Cerebellar nuclear complex (tissue), 1 donor: ENCODE measurements around the gene ZNF598.

Experiments
- DNase-seq, 2 experiments: peaks; one replicate each; lab custom pipeline; 2025; lab: John Stamatoyannopoulos, UW

Gene ZNF598

DNA sequence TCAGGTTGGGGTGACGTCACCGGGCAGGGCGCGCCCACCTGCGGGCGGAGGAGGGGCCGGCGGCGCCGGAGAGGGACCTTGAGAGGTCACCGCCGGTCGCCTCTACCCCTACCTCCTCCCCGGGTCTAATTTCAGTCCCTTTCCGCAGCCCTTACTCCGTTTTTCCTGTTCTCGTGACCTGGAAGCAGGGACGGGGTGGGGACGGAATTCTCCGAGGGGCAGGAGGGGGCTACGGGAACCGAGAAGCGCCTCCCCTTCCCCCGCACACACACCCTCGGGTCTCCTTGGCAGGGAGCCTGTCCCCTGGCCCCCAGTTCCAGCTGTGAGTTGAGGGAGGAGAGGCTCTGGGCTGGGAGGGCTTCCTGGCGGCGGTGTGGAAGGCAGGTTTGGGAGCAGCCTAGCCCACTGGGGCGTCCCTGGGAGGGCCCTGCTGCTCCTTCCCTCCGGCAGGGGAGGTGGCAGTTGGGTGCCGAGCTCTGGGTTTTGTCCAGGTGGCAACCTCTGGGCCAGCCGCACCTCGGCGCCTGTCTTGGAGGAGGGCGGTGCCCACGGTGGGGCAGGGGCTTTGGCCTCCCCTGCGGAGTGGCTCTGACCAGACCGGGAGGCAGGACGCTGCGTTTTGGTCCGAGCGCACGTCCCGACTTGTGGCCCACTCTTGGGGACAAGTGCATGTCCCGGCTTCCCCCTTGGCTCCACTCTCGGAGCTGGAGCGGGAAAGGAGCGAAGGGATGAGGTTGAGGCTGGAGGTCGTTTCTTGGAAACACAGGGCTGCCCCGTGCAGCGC, 19.1 kb downstream of the ZNF598 start:
- DNase-seq, result no peak

DNA sequence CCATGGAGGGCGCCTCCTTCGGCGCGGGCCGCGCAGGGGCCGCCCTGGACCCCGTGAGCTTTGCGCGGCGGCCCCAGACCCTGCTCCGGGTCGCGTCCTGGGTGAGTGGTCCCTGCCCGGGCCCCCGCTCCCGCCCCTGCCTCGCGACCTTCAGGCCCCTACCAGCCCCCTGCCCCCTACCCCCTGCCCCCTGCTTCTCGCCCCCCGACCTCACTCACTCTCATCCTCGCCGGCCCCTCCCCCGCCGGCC, 19.6 kb downstream of the ZNF598 start:
- DNase-seq, result no peak

DNA sequence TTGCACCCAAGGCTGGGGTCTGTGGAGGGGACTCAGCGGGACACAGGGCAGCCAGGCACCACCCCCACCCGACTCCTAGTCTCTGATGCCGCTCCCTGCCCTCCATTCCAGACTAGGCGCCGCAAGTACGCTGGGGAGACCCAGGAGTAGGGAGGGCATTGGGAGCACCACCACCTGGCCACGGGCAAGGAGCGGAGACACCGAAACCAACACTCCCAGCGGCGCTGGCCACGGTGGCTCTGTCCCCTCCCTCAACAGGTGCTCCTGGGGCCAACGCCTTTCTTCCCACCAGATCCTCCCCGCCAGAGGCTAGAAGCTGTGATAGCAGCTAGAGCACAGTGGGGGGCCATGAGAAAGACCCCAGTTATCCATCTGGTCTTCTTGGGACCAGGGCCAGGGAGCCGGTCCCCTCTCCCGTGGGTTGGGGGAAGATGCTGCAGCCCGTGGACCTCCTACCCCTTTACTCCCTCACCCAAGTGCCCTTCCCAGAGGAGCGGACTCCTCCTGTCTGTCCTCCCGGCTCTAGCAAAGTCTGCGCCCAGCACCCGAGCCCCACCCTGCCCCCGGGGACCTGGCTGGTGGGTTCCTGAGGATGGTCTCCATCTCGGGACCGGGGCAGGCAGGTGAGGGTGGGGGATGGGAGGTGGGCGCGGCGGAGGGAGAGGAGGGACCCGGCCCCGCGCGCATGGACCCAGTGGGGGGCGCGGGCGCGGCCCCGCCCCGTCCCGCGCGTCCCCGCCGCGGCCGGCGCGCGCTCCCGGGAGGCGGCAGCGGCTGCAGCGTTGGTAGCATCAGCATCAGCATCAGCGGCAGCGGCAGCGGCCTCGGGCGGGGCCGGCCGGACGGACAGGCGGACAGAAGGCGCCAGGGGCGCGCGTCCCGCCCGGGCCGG, 20.2 kb downstream of the ZNF598 start, which contains the start of gene SYNGR3:
TSS of gene SYNGR3 (plus strand) at position 762 of the 892 bp plus-strand sequence. CDS start 133 bp downstream, outside the sequence.
- DNase-seq, result no peak

DNA sequence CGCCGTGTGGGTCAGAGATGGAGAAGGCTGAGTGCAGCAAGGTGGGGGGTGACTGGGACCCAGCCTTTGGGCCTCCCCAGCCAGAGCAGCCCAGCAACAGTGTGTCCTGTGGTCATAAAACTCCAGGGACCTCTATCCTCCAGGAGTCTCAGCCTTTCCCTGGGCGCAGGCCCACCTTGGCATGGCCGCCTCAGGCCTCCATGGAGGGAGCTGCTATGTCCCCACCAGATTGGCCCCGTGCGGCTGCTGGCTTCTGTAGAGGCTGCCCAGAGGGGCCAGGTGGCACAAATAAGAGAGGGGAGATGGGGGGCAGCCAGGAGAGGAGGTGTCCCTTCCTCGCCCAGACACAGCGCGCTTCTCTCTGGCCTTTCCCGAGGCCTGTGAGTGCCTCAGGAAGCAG, 22.4 kb downstream of the ZNF598 start:
- no peak for DNase-seq

DNA sequence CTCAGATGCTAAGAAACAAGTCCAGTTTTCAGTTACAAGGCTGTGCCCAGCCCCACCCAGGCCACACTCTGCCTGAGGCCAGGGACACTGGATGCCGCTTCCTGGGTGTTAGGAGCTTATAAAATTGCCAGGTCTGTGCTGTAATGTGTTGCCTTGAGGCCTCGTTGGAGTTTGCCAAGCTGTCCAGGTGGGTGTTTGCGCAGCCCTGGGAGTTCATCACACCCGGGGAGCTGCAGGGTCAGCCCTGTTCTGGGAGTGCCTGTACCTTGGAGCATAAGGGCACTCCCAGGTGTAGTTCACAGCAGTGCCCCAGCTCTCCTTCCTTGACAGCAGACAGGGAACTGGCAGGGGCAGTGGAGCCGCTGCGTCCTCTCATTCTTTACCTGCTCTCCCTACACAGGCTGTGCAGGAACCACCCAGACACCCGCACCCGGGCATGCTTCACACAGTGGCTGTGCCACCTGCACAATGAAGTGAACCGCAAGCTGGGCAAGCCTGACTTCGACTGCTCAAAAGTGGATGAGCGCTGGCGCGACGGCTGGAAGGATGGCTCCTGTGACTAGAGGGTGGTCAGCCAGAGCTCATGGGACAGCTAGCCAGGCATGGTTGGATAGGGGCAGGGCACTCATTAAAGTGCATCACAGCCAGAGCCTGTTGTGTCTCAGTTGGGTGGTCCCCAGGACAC, 24.0 kb downstream of the ZNF598 start:
- no peak for DNase-seq

DNA sequence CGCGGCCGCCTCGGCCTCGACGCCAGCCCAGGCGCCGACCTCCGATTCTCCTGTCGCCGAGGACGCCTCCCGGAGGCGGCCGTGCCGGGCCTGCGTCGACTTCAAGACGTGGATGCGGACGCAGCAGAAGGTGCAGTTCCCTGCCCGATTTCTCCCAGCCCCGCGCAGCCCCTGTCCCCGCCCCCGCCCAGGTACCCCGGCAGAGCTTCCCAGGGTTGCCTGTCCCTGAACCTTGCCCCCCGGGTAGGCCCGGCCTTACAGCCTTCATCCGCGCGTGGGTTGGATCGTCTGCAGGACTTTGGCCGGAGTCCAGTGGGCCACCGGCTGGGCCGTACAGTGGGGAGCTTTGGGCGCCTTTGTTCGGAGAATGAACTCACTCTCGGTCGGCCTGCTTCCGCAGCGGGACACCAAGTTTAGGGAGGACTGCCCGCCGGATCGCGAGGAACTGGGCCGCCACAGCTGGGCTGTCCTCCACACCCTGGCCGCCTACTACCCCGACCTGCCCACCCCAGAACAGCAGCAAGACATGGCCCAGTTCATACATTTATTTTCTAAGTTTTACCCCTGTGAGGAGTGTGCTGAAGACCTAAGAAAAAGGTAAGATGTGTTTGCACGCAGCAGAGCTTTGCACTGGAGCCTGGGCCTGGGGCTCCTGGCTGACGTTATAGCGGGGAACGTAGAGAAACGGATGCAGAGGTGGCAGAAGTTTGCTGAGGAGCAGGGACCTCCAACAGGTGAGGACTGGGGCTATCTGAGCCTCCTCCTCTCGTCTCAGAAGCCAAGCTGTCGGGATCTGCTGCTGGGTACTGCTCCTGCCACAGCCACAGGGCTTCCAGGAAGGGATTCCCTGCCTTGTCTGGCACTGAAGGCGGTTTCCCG, 25.0 kb downstream of the ZNF598 start:
- DNase-seq, result no peak

DNA sequence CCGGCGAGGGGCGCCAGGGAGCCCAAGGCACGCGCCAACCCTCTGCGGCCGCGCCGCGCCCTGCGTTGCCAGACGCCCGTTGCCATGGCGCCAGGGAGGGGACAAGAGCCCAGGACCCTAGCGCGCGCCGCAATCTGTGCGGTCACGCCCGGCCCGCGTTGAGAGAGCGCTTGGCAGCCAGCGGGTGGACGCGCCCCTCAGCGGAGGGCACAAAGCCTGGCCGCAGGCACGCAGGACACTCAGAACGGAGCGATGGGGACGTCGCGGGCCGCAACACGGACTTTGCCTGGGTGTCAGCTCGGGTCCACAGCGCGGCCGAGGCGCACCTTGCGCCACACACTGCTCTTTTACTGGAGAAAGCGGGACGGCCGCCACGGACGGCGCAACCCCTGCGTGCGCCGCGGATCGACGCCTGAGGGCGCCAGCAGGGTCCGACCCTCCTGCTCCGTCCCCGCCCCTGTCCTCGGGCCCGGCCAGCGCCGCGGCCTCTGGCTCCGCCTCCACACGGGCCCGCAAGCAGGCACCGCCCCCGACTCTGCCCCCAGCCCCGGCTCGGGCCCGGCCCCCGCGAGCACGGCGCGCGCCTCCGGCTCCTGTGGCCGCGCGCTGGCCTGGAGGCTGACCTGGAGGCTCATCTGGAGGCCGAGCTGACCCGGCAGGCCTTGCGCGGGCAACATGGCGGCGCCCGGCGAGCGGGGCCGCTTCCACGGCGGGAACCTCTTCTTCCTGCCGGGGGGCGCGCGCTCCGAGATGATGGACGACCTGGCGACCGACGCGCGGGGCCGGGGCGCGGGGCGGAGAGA, 25.9 kb downstream of the ZNF598 start, which contains the start of gene GFER:
TSS of gene GFER (plus strand) at position 650 of the 803 bp plus-strand sequence. CDS start at position 676, 26 bp downstream.
- peak in 1 of 2 experiments; percentile 34 for DNase-seq

DNA sequence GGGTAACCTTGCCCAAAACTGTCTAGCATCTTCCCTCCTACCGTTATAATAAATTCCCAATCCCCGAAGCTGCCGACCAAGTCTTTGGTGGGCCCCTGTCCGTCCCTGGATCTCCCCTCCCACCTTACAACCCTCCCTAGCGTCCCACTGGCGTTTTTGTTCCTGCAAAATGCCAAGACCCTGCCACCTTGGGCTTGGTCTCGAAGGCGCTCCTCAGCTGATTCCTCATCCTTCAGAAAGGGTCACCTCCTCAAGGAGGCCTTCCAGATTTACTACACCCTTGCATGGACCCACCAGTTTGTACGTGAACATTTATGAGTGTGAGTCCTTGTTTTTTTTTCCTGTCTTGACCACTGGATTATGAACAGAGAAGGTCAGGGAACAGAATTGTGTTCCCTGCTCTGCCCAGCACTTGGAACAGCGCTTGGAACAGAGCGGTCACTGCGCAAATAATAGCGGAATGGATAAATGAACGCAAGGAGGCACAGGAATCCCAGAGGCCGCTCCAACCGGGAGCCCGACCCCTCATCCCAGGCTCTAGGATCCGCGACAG, 26.6 kb downstream of the ZNF598 start:
- DNase-seq, result no peak

DNA sequence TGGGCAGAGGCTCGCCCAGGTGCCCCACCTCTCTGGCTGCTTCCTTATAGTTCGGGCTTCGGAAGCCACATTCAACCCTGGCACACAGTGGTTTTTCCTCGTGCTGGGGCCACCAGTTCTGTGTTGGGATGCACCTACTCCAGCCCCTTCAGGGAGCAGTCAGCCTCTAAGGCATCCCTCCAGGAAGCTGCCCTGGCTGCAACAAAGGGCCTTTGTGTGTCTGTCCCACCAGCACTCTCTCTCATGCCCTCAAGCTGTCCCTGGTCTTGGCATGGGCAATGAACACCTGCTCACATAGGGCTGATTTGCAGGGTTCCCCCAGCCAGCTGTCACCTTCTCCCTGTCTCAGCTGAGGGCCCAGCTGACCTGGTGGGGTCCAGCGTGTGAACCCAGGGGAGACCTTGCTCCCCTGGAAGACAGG, 27.6 kb downstream of the ZNF598 start:
- DNase-seq, result no peak

DNA sequence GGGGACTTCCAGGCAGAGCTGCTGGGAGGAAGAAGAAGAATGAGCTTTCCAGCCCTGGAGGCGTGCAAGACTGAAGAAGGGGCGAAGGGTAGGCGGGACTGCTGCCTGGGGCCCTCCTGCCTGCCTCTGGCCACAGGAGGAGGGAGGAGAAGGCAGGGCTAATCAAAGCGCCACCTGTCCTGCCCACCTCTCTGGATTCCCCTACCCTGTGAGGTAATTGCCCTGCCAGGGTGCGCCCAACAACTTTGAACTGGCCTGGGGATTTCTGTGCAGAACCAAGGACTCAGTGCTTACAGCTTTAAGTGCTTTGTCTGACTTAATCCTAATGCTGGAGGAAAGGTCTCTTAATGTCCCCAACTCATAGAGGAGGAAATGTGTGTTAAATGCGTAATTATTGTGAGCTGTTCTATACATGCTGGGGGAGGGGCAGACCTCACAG, 28.2 kb downstream of the ZNF598 start, which contains the start of gene NOXO1:
TSS of gene NOXO1 (minus strand) at position 72 of the 439 bp plus-strand sequence. CDS start 290 bp downstream, outside the sequence.
- no peak for DNase-seq

DNA sequence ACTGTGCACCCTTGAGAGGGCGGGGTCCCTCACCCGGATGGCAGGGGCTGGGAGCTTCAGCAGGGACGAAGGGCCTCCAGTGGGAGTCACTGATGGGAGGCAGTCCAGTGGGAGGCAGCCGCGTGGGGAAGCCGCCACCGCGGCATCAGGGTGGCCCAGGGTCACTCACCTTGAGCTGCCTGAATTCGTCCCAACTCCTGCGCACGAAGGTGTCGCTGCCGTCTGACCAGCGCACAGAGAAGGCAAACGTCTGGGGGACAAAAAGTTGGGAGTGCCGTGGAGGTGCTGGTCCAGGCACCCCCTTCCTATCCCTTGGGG, 28.9 kb downstream of the ZNF598 start:
- DNase-seq, result no peak

DNA sequence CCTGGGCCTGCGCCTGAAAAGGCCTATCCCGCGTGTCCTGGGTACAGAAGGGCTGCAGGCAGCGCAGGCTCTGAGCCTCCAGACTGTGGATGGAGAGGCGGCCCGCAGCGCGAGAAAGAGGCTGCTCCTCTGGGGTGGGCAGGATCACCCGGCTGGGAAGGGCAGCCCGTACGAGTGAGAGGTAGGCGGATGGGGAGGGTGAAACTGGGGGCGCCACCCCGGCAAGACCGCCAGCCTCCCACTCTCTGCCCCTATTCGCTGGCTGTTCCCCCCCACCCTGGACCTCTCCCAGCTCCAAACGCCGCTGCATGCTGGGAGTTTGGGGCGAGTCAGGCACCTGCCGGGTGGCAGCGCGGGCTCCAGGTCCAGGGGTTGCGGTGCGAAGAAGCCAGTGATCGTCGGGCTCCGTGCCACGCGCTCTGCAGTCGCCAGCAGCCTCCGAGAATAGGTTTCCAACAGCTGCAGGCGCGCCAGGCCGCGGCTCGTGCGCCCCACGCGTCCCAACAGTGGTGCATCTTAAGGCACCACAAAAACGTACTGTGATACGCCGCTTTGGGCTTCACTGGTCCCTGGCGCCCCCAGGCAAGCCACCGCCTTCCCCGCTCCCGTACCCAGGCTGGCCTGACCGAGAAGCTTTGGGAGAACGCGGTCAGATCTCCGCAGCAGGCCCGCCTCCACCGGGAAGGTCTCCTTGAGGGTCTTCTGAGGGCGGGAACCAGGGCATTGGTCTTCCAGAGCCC, 29.4 kb downstream of the ZNF598 start:
- DNase-seq, result no peak

DNA sequence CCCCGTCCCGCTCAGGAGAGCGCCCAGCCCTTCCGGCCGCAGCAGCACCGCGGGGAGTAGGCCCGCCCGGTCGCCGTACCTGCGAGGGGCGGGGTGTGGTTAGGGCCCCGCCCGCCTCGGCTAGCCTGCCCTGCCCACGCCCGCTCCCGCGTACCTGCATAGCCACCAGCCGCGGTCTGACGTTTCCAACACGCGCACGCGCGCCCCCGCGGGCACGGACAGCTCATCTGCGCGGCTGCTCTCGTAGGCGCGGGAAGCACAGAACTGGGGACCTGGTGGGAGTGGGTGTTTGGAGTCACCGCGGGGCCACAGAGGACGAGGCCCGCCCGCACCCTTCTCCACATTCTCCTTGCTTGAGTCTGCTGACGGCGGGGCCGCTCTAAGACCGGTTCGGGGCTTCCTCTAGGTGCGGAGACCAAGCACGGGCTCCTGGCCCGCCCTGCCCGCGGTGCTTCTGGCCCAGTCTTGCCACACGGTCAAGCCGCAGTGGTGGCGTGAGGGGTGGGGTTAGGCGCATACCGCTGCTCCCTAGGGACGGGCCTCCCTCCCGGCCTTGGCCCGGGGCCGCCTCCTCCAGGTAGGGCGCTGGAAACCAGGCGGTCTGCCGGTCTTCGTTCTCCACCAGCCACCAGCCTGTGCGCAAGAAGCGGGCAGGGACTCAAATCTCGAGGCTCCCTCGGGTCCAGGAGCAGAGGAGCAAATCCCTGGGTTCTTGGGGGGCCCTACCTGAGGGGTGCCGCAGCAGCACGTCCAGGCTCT, 30.2 kb downstream of the ZNF598 start:
- no peak for DNase-seq

DNA sequence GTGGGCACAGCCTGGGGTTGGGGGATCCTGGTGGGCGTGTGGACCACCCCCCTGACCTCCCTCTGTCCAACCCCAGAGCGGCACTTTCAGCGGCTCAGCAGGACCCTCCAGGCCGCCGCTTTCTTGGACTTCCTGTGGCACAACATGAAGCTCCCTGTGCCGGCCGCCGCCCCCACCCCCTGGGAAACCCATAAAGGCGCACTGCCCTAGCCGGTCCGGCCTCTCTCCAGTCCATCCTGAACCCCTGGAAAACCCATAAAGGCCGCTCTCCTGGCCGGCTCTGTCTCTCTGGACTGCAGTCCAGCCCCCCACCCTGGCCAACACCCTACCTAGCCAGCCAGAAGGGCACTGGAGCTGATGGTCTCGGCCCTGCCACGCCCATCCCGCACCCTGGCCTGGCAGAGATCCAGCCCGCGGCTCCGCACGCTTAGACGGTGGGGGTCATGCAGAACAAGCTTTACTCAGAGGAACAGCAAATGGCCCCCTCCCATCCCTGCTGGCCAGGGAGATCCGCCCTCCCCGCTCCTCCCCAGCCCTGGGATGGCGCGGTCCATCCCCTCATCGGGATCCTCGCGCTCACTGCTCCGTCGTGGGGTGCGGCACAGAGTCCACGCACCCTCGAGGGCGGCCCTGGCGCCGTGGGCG, 31.0 kb downstream of the ZNF598 start:
- no peak for DNase-seq

DNA sequence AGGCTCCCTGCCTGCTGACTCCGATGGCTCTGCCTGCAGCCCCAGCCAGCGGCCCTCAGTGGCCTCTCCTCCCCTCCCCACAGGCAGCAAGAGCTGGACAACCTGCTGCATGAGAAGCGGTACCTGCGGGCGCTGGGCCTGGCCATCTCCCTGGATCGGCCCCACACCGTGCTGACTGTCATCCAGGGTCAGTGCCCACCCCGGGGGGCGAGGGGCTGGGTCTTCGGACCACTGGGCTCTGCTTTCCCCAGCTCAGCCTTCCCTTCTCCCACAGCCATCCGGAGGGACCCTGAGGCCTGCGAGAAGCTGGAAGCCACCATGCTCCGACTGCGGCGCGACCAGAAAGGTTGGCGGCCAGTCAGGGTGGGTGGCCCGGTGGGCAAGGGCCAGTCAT, 31.7 kb downstream of the ZNF598 start:
- no peak for DNase-seq

DNA sequence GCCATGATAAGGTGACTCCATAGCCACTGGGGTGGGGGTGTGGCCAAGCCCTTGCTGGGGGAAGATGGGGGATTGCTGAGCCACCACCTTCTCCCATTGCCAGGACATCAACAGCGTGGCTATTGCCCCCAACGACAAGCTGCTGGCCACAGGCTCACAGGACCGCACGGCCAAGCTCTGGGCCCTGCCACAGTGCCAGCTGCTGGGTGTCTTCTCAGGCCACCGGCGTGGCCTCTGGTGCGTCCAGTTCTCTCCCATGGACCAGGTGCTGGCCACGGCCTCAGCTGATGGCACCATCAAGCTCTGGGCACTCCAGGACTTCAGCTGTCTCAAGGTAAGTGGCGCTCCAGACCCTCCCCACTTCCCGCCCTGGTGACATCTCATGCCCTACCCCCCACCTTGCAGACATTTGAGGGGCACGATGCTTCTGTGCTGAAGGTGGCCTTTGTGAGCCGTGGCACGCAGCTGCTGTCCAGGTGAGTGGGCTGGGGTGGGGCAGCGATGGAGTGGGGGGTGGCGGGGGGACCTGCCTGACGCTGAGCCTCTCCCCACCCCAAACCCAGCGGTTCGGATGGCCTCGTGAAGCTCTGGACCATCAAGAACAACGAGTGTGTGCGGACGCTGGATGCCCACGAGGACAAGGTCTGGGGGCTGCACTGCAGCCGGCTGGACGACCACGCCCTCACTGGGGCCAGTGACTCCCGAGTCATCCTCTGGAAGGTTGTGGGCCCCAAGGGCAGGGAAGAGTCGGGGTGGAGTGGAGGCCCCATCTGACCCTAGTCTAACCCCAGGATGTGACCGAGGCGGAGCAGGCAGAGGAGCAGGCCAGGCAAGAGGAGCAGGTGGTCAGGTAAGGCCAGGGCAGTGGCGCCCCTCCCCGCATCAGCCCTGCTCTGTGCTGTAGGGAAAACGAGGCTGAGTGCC, 32.4 kb downstream of the ZNF598 start:
- DNase-seq, result no peak

DNA sequence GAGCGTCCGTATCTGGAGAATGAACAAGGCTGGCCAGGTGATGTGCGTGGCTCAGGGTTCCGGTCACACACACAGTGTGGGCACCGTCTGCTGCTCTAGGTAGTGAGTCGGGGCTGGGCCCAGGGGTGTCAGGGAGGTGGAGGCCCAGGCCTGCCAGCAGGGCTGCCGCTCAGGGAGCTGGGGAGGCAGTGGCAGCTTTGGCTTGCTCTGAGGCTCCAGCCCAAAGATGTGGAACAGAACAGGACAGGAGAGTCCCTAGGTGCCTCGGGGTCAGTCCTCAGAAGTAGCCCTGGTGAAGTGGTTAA, 33.5 kb downstream of the ZNF598 start:
- no peak for DNase-seq
